IMR-90 (cell line): ENCODE results near the gene TPCN1. TPM values are rescaled to one million over a fixed set of nuclear protein-coding genes. Genes with fewer than 3 reads are reported as not detected.

Experiments used
- ATAC-seq: fragments of 200-7000 bp; cut with Tn5 transposase; 2 replicates; pipeline ENCODE4 v1.9.1; 2020; ENCODE audit warnings: low read depth, mild to moderate bottlenecking, moderate library complexity
- BruUV-seq: library from RNA; stranded (reverse); fragments of 400-500 nt; replicated peaks from 2 replicates; lab custom pipeline; 2021; lab: Mats Ljungman, UMichigan
- CTCF ChIA-PET: fragments of 300-600 bp; formaldehyde crosslinking; extraction: SDS; loops from one replicate; lab custom pipeline; 2021; ENCODE audit warnings: antibody characterized with exemption; lab: Yijun Ruan, JAX
- POLR2A ChIA-PET: fragments of 300-600 bp; sonication (Branson Sonifier 250); formaldehyde crosslinking; loops from one replicate; lab custom pipeline; 2022; ENCODE audit warnings: antibody characterized with exemption; ENCODE audit not compliant: unreplicated experiment; lab: Charles Lee
- DNase-seq: peaks from one replicate; pipeline ENCODE4 v3.0.0; 2013
- H2AFZ ChIP-seq: replicated peaks from 2 replicates; pipeline ENCODE3; 2013; ENCODE audit warnings: low read length, mild to moderate bottlenecking; ENCODE audit not compliant: poor library complexity
- H2AK5ac ChIP-seq: 2 replicates; pipeline ENCODE4 v1.6.1; 2013; ENCODE audit warnings: low read depth, low read length, inconsistent platforms
- H2AK9ac ChIP-seq: replicated peaks from 2 replicates; pipeline ENCODE3; 2013; ENCODE audit warnings: mild to moderate bottlenecking, low read depth, low read length, moderate library complexity; ENCODE audit not compliant: poor library complexity
- H2BK120ac ChIP-seq: 2 replicates; pipeline ENCODE4 v1.6.1; 2013; ENCODE audit warnings: low read depth, low read length, inconsistent platforms
- H2BK15ac ChIP-seq: 3 replicates; pipeline ENCODE4 v1.6.1; 2013; ENCODE audit warnings: low read depth, low read length, inconsistent platforms
- H2BK20ac ChIP-seq: 2 replicates; pipeline ENCODE4 v1.6.1; 2013; ENCODE audit warnings: low read depth, mild to moderate bottlenecking, inconsistent platforms, low read length, moderate library complexity
- H2BK5ac ChIP-seq: 2 replicates; pipeline ENCODE4 v1.6.1; 2013; ENCODE audit warnings: mild to moderate bottlenecking, low read depth, low read length, inconsistent platforms; ENCODE audit not compliant: poor library complexity, severe bottlenecking
- H3K14ac ChIP-seq: replicated peaks from 2 replicates; pipeline ENCODE4 v1.6.1; 2013; ENCODE audit warnings: low read depth, low read length, inconsistent platforms
- H3K18ac ChIP-seq: 2 replicates; pipeline ENCODE4 v1.6.1; 2013; ENCODE audit warnings: low read depth, low read length, control low read depth
- H3K23ac ChIP-seq: 2 replicates; pipeline ENCODE4 v1.6.1; 2013; ENCODE audit warnings: low read depth, low read length, inconsistent platforms
- H3K27ac ChIP-seq: 2 replicates; pipeline ENCODE4 v1.5.1; 2013; ENCODE audit warnings: mild to moderate bottlenecking, control low read depth, low read length; ENCODE audit not compliant: insufficient read depth
- H3K27me3 ChIP-seq: 2 replicates; pipeline ENCODE4 v1.6.1; 2013; ENCODE audit warnings: low read length; ENCODE audit not compliant: control insufficient read depth, insufficient read depth
- H3K36me3 ChIP-seq: 2 replicates; pipeline ENCODE4 v1.6.1; 2013; ENCODE audit warnings: low read length, mixed read lengths; ENCODE audit not compliant: control insufficient read depth, insufficient read depth
- H3K4ac ChIP-seq: 2 replicates; pipeline ENCODE4 v1.6.1; 2013; ENCODE audit warnings: low read depth, low read length, inconsistent platforms
- H3K4me1 ChIP-seq: 2 replicates; pipeline ENCODE4 v1.6.1; 2013; ENCODE audit warnings: low read length, mixed read lengths; ENCODE audit not compliant: control insufficient read depth, insufficient read depth
- H3K4me2 ChIP-seq: 2 replicates; pipeline ENCODE4 v1.6.1; 2013; ENCODE audit warnings: low read depth, mild to moderate bottlenecking, control low read depth, low read length, moderate library complexity
- H3K4me3 ChIP-seq: 2 replicates; pipeline ENCODE4 v1.5.1; 2013; ENCODE audit warnings: low read depth, mild to moderate bottlenecking, control low read depth, low read length, moderate library complexity; ENCODE audit not compliant: insufficient read depth
- H3K56ac ChIP-seq: 2 replicates; pipeline ENCODE4 v1.6.1; 2013; ENCODE audit warnings: low read length, inconsistent platforms; ENCODE audit not compliant: insufficient read depth; ENCODE audit errors: extremely low read depth
- H3K79me1 ChIP-seq, 2 experiments: 2 replicates each; pipeline ENCODE4 v1.6.1; 2013; ENCODE audit warnings: low read length in 2 of 2, inconsistent platforms in 1 of 2, low read depth in 1 of 2
- H3K9ac ChIP-seq: 2 replicates; pipeline ENCODE4 v1.6.1; 2013; ENCODE audit warnings: low read depth, low read length, control low read depth
- H3K9me1 ChIP-seq: 2 replicates; pipeline ENCODE4 v1.6.1; 2013; ENCODE audit warnings: low read length, inconsistent platforms; ENCODE audit not compliant: insufficient read depth
- H3K9me3 ChIP-seq: 2 replicates; pipeline ENCODE4 v1.6.1; 2013; ENCODE audit warnings: low read length; ENCODE audit not compliant: control insufficient read depth, insufficient read depth
- H4K20me1 ChIP-seq: 2 replicates; pipeline ENCODE4 v1.6.1; 2013; ENCODE audit warnings: low read length, inconsistent platforms; ENCODE audit not compliant: insufficient read depth
- H4K5ac ChIP-seq: 2 replicates; pipeline ENCODE4 v1.6.1; 2013; ENCODE audit warnings: mild to moderate bottlenecking, low read depth, low read length, control low read depth
- H4K8ac ChIP-seq, 2 experiments: 2 replicates each; pipeline ENCODE4 v1.6.1; 2013; ENCODE audit warnings: low read depth in 2 of 2, low read length in 2 of 2, control low read depth in 1 of 2, inconsistent platforms in 1 of 2
- H4K91ac ChIP-seq: 2 replicates; pipeline ENCODE4 v1.6.1; 2013; ENCODE audit warnings: low read depth, low read length, inconsistent platforms; ENCODE audit not compliant: insufficient read depth
- BHLHE40 ChIP-seq: fragments of 150-350 bp; IDR thresholded peaks from 2 replicates; pipeline ENCODE4 v1.6.1; 2016; ENCODE audit warnings: mild to moderate bottlenecking, low read depth, low read length
- CEBPB ChIP-seq: IDR thresholded peaks from 2 replicates; pipeline ENCODE4 v1.6.1; 2012; ENCODE audit warnings: low read depth, low read length, improper control_type of control experiment
- CHD1 ChIP-seq: IDR thresholded peaks from 2 replicates; pipeline ENCODE4 v1.6.1; 2012; ENCODE audit warnings: low read depth, low read length, improper control_type of control experiment
- FOS ChIP-seq: fragments of 150-350 bp; IDR thresholded peaks from 2 replicates; pipeline ENCODE4 v1.6.1; 2016; ENCODE audit warnings: low read depth, low read length
- MAZ ChIP-seq: IDR thresholded peaks from 2 replicates; pipeline ENCODE4 v1.6.1; 2012; ENCODE audit warnings: low read depth, mild to moderate bottlenecking, low read length, improper control_type of control experiment, moderate library complexity, borderline replicate concordance
- MXI1 ChIP-seq: IDR thresholded peaks from 2 replicates; pipeline ENCODE4 v1.6.1; 2012; ENCODE audit warnings: low read depth, mild to moderate bottlenecking, low read length, moderate library complexity, borderline replicate concordance
- NFE2L2 ChIP-seq: fragments of 150-350 bp; IDR thresholded peaks from 2 replicates; pipeline ENCODE4 v1.6.1; 2016; ENCODE audit warnings: low read depth, mild to moderate bottlenecking, low read length
- POLR2A ChIP-seq: IDR thresholded peaks from 2 replicates; pipeline ENCODE4 v1.6.1; 2012; ENCODE audit warnings: mild to moderate bottlenecking, low read depth, low read length
- RAD21 ChIP-seq: IDR thresholded peaks from 2 replicates; pipeline ENCODE4 v1.6.1; 2012; ENCODE audit warnings: low read length, improper control_type of control experiment
- RCOR1 ChIP-seq: IDR thresholded peaks from 2 replicates; pipeline ENCODE4 v1.6.1; 2012; ENCODE audit warnings: mild to moderate bottlenecking, low read length, improper control_type of control experiment; ENCODE audit not compliant: insufficient replicate concordance
- RFX5 ChIP-seq: IDR thresholded peaks from 2 replicates; pipeline ENCODE4 v1.8.0; 2012; ENCODE audit warnings: low read depth, mild to moderate bottlenecking, low read length, moderate library complexity
- USF2 ChIP-seq: fragments of 150-350 bp; IDR thresholded peaks from 2 replicates; pipeline ENCODE4 v1.6.1; 2017; ENCODE audit warnings: mild to moderate bottlenecking, antibody characterized with exemption, low read length, low read depth
- WGBS, 2 experiments: methylation state at CpG; one replicate each; pipeline versions ENCODE4 v1.1.5 to v1.1.7; 2013; ENCODE audit warnings: missing lambda C conversion rate in 2 of 2; ENCODE audit not compliant: insufficient read length in 1 of 2; ENCODE audit errors: extremely low coverage in 2 of 2; 5-methylcytosine and 5-hydroxymethylcytosine counted together
- dilution Hi-C: fragments of 300-500 bp; cut with HindIII; formaldehyde crosslinking; loops from one replicate; pipeline ENCODE4 v1.14.3; 2018; ENCODE audit warnings: low sequenced_read_pairs; ENCODE audit not compliant: unreplicated experiment
- in situ Hi-C: fragments of 300-500 bp; cut with MboI; formaldehyde crosslinking; loops from 3 replicates; pipeline ENCODE4 v1.14.3; 2019; ENCODE audit warnings: low sequenced_read_pairs, inconsistent platforms, mixed read lengths
- intact Hi-C: fragments of 100-400 bp; cut with micrococcal nuclease; formaldehyde crosslinking; loops from 2 replicates; pipeline ENCODE4 v1.10.0; 2022
- polyA plus RNA-seq, 3 experiments: library from polyadenylated mRNA; depleted of rRNA; stranded (reverse); fragments of >200 nt; gene quantifications; 2 replicates each; pipeline ENCODE4 v1.2.3, GENCODE V29; 2012; ENCODE audit warnings: low replicate concordance in 1 of 3
- total RNA-seq: library from RNA; depleted of rRNA; stranded (reverse); fragments of >200 nt; gene quantifications from 2 replicates; pipeline ENCODE4 v1.2.3, GENCODE V29; 2012
- TF ChIP-seq, protein P1 (sequence below): fragments of 150-350 bp; IDR thresholded peaks from 2 replicates; pipeline ENCODE4 v1.6.1; 2016; ENCODE audit warnings: low read depth, mild to moderate bottlenecking, low read length, moderate library complexity, borderline replicate concordance

The TPCN1 gene
- total and polyA plus RNA-seq, 2 of the 4 experiments (the other 2 are of a cell fraction) = 2.0 to 13.2 TPM

- TF ChIP-seq, protein P1, sequence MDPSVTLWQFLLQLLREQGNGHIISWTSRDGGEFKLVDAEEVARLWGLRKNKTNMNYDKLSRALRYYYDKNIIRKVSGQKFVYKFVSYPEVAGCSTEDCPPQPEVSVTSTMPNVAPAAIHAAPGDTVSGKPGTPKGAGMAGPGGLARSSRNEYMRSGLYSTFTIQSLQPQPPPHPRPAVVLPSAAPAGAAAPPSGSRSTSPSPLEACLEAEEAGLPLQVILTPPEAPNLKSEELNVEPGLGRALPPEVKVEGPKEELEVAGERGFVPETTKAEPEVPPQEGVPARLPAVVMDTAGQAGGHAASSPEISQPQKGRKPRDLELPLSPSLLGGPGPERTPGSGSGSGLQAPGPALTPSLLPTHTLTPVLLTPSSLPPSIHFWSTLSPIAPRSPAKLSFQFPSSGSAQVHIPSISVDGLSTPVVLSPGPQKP = no peak
- peak; percentile 36; the same call in 1 of the 2 replicates for TF ChIP-seq NFE2L2
Measured at GRCh38 chr12:113299619-113300237, 78.5 kb downstream of the TPCN1 start (continued).

GRCh38 chr12:113301811-113302210 is 80.5 kb downstream of the TPCN1 start:
- H3K14ac ChIP-seq = no peak overlapping the region
- no peak overlapping the region for H3K23ac ChIP-seq
- dilution Hi-C loops = no loop called here
- DNase-seq (no peak), ATAC-seq (no peak)
- POLR2A ChIA-PET = no interaction called here
- H3K9me3 ChIP-seq = no peaks in the 10 kb centered on the region
- H4K5ac ChIP-seq = no peak overlapping the region
- no CpG with 5 or more reads among the region's 6 CpGs for WGBS, 2 experiments
- H4K8ac ChIP-seq = no peak overlapping the region
- no peak overlapping the region for H3K4me2 ChIP-seq
- peaks cover 4% of the 10 kb centered on the region; the same call in 1 of the 2 replicates for H3K36me3 ChIP-seq
- no peak overlapping the region for H4K91ac ChIP-seq
- no peak overlapping the region for H3K9ac ChIP-seq
- intact Hi-C loops = no loop called here
- H2AK5ac ChIP-seq = no peak overlapping the region; the same call in 1 of the 2 replicates
- TF ChIP-seq FOS (no peak), CHD1 (no peak), RAD21 (no peak), BHLHE40 (no peak), CEBPB (no peak), RFX5 (no peak), NFE2L2 (no peak), MXI1 (no peak), USF2 (no peak), RCOR1 (no peak), MAZ (no peak), POLR2A (no peak)
- TF ChIP-seq, protein P1 = no peak
- no peaks in the 10 kb centered on the region for H3K27me3 ChIP-seq
- H2AFZ ChIP-seq = peak overlapping the region; percentile 43
- no peaks in the 10 kb centered on the region; the same call in 1 of the 2 replicates for H4K20me1 ChIP-seq
- no peak overlapping the region for H2BK5ac ChIP-seq
- no peak overlapping the region for H2BK20ac ChIP-seq
- no peak overlapping the region for H3K56ac ChIP-seq
- H2BK120ac ChIP-seq = no peak overlapping the region
- BruUV-seq = no TSS peak
- peaks cover 18% of the 10 kb centered on the region for H3K9me1 ChIP-seq
- in situ Hi-C loops = no loop called here
- no peak overlapping the region for H3K27ac ChIP-seq
- H3K4me3 ChIP-seq = no peak overlapping the region
- H3K4me1 ChIP-seq = peaks cover 11% of the 10 kb centered on the region
- no peak overlapping the region for H2BK15ac ChIP-seq
- no peaks in the 10 kb centered on the region for H3K79me1 ChIP-seq
- CTCF ChIA-PET = no interaction called here
- no peak overlapping the region for H2AK9ac ChIP-seq
- no peak overlapping the region for H3K4ac ChIP-seq
- H3K18ac ChIP-seq = no peak overlapping the region
